Activated T-cell treated with anti-CD3 and anti-CD28 coated beads for 48 hours (primary cell): ENCODE data around the gene IFNB1.

Experiments used
- DNase-seq: peaks from one replicate; pipeline ENCODE4 v3.0.0-alpha.2; 2020; ENCODE audit warnings: low read depth

Gene IFNB1

DNA sequence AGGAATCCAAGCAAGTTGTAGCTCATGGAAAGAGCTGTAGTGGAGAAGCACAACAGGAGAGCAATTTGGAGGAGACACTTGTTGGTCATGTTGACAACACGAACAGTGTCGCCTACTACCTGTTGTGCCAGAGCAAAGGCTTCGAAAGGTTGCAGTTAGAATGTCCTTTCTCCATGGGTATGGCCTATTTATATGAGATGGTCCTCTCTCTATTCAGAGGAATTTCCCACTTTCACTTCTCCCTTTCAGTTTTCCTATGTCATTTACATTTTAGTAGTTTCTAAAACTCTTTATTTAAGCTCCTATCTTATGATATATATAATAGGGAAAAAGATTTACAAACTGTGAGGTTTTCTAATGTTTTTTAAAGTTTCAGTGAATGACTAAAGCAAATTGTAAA is at the start of gene IFNB1:
IFNB1 (minus strand) TSS at position 162 of the 400 bp plus-strand sequence; CDS start at position 89, 73 bp downstream.
- DNase-seq = no peak

GRCh38 chr9:21121595-21122251 is 44.0 kb upstream of the IFNB1 start:
- DNase-seq = no peak

DNA sequence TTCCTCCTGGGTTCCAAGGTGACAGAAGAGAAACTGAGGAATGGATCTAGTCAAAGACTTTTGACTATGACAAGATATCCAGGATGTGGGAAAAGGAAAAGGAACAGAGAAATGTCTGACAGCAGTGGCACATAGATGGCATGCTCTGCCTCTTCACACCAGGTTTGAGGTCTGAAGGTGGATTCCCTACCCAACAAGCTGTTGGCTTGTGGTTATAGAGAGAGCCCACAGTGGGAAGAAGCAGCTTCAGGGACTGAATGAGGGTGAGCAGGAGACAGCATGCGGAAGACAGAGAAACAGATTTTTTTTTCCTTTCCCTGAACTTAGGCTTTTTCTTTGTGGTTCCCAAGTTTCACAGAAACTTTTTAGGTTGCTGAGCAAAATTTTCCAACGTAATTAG is 43.3 kb upstream of the IFNB1 start:
- no peak for DNase-seq

DNA sequence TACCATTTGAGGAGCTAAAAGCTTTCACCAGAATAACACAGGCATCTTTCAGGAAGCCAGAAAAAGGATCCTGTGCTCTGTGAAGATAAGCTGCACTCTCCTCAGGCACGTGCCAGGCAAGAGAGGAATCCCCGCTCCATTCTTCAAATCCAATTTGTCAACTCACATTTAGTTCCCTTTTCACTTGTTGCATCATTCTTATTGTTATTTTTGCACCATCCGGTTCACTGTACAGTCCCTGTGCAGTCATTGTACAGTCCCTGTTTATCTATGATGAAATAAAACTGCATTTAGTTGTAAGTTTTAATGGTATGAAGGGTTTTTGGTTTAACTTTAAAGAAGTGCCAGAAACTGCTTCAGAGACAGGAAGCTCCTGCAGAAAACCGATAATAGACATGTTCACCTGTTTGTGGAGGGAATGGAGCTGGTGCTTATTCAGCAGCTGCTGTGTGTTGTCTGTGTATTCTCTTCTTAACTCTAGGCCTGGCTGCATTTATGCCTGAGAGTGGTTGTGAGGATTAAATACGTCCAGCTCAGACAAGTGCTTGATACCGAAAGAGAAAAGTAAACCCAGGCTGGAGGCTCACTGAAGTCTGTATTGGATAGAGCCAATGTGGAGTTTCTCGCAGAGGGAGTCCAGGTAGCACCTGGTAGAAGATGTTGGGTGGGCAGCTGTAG is 41.5 kb upstream of the IFNB1 start:
- no peak for DNase-seq

GRCh38 chr9:21114311-21114710 is 36.6 kb upstream of the IFNB1 start:
- DNase-seq = no peak

DNA sequence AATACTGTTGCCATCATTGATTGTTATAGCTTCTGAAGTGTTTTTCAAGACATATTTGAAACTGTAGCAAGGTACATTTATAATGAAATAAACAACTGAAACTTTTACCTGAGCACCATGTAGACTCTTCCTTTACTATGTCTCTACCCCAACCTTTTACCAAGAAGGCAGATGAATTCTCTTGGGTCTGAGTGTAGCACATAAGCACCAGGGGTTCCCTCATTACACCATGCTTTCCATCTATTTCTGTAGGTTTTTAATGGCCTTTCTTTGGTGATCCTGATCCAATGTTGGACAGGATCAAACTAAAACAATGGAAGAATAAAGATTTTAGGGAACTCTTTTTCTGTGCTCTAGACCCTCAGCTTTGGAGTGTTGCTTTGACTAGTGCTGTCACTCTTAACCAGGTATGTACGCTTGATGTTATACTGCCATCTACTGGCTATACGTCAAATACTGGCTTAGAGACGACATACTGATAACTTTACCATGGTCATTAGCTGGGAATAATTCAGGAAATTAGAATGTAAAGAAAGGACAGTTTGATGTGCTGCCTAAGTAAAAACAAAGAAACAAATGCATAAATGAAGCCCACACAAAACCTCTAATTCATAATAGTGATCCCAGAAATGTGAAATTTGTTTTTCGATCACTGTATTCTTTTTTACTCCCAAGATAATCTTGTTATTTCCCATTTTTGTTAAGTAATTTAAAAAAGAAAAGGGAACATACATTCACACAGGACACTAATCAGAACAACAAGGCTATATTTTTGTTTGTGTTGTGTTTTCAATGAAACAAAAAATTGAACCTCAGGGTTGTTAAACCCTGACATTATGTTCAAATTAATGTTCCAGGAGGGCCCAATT is 33.2 kb upstream of the IFNB1 start:
- DNase-seq = no peak

GRCh38 chr9:21104787-21105186 is 27.0 kb upstream of the IFNB1 start:
- DNase-seq = no peak

DNA sequence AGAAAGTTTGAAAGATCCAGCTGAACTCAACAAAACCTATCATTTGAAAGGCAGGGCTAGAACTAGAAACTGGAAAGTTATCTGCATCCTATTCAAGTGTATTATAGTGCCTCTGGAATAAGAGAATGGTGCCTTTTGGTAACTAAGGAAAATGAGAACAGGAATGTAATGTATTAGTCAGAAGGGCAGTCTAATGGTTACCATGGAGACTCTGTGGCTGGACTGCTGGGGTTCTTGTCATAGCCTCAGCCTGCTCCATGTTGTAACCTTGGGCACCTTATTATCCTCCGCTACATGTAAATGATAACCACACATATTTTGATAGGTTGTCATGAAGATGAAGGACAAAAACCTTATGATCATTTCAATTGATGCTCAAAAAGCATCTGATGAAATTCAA is 24.6 kb upstream of the IFNB1 start:
- DNase-seq = no peak

- DNase-seq = no peak
Measured at GRCh38 chr9:21097817-21098216, 20.1 kb upstream of the IFNB1 start.

DNA sequence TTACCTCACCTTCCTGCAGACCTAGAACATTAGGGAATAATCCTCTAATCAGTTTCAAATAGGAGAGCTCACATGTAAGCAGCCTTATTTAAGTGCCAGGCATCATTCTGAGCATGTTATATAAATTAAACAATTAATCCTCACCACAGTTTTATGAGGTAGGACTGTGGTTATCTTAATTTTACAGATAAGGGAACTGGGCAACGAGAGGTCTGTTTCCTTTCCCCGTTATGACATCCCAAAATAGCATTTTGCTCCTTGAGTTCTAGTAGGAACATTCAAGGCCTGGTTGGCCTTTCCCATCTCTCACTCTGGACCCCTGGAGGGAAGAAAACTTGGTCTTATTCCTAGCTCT is 19.1 kb upstream of the IFNB1 start:
- DNase-seq = no peak

GRCh38 chr9:21096172-21096900 is 18.6 kb upstream of the IFNB1 start:
- DNase-seq = no peak

DNA sequence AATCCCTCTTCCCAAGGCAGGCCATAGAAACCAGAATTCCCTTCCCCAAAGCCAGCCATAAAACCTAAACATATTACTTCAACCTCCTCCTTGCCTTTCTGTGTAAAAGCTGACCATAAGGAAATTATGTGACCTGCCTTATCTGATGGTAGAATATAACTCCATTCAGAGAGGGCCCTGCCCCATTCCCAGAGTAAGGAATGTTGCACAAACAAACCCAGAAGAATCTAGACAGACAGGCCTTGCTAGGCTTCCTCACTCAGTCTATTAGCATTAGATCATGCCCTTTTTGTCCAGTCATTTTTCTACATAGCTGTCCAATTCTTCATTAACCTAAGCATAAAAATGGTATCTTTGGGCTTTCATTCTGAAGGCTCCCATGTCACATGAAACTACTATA is 17.8 kb upstream of the IFNB1 start:
- DNase-seq = no peak

GRCh38 chr9:21086538-21086937 is 8.8 kb upstream of the IFNB1 start:
- DNase-seq = no peak

- no peak for DNase-seq
Measured at GRCh38 chr9:21085005-21085404, 7.3 kb upstream of the IFNB1 start.

- no peak for DNase-seq
Measured at GRCh38 chr9:21084242-21084850, 6.6 kb upstream of the IFNB1 start.

DNA sequence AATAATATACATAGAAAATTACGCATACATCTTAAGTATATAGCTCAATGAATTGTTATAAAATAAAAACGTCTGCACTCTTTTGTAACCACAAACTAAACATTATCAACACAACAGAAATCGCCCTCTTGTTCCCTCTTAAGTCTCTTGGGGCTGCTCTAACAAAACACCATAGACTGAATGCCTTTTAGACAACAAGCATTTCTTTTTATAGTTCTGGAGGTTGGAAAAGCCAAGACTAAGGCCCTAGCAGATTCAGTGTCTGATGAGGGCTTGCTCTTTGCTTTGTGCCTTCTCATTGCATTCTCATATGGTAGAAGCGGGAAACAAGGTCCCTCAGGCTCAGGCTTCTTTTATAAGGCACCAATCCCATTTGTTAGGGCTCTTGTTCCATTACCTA is 4.9 kb upstream of the IFNB1 start:
- DNase-seq = no peak

DNA sequence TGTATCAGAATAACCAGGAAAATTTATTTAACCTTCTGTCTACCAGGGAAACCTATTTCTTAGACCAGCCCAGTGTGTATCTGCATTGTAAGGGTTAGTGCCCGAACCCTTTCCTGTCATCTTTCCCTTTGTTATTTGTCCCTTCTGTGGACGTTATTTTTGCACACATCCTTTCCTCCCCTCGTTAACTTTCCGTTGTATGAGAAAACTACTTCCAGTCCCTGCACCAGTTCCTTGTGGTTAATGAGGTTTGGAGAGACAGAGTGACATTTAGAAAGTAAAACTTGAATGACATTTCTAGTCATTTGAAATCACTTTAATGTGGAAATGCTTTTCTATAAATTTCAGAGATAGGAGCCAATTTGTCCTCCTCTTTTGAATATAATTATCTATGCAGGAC is 4.3 kb upstream of the IFNB1 start:
- DNase-seq = no peak

- no peak for DNase-seq
Measured at GRCh38 chr9:21081451-21081850, 3.7 kb upstream of the IFNB1 start.

DNA sequence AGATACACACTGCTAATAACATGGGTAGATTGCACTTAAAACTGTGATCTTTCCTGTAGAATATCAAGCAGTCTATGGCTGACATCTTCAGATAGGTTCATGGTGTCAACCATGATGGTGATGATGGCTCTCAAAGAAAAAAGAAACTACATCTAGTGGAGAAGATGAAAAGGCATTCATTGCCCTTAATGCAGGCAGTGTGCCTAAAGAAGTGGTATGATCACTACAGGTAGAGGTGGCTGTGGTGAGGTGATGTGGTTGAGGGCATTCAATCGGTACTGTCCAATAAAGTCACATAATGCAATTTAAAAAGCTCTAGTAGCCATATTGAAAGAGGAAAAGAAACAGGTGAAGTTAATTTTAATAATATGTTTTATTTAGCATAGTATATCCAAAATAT is 3.1 kb upstream of the IFNB1 start:
- no peak for DNase-seq

DNA sequence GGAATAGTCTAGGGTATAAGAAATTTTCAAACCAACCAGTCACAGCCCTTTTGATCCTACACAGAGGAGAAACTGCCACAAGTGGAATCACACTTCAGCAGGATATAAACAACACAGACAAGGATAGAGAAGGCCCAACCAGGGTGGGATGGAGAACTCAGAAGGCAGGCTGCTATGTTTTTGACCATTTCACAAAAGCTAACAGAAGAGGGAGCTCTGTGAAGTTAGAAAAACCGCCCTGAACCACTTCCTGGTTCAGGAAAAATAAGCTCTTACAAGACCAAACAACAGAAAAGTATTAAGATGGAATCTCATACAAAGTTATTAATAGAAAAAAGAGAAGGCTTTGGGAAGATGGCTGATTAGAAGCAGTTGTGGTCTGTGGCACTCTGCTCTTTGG is 960 bp upstream of the IFNB1 start:
- no peak for DNase-seq

GRCh38 chr9:21075484-21075883 is 2.3 kb downstream of the IFNB1 start:
- no peak for DNase-seq

DNA sequence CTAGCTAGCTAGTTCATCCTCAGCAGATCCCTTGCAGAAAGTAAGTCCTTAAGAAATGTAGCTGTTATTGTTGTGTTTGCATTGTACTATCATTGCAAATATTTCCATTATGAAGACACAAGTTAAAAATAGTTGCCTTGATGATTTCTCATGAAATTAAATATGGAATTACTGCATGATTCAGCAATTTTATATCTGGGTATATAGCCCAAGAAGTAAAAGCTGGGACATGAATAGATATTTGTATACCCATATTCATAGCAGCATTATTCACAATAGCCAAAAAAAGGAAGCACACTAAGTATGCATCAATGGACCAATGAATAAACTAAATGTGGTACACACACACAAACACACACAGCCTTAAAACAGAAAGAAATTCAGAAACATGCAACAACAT is 6.8 kb downstream of the IFNB1 start:
- DNase-seq = no peak
